ENCODE data around the gene LRRC4C.

GRCh38 chr11:41031551-41032060, 427.8 kb downstream of the LRRC4C start:
- no peak for TF ChIP-seq LARP7 (IDR thresholded peaks at IDR 0.05)
- no peak for TF ChIP-seq FOXM1 (IDR thresholded peaks at IDR 0.05; ENCODE audit: low read depth, low read length)
- no peak for TF ChIP-seq POLR2AphosphoS5 (IDR thresholded peaks at IDR 0.05; ENCODE audit: low read length)
- TF ChIP-seq, protein P1, sequence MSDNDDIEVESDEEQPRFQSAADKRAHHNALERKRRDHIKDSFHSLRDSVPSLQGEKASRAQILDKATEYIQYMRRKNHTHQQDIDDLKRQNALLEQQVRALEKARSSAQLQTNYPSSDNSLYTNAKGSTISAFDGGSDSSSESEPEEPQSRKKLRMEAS (IDR thresholded peaks at IDR 0.05; ENCODE audit: low read depth, low read length), result no peak
- TF ChIP-seq SREBF1 (IDR thresholded peaks at IDR 0.05; ENCODE audit: low read length), result no peak
- no peak for TF ChIP-seq NRF1 (conservative IDR thresholded peaks at IDR 0.05; ENCODE audit: low read depth, low read length)
- no peak for TF ChIP-seq SIN3A (IDR thresholded peaks at IDR 0.05; ENCODE audit: low read depth, low read length)
